ENCODE measurements around the gene NXPH2. TPM values are rescaled to one million over a fixed set of nuclear protein-coding genes. Genes with fewer than 3 reads are reported as not detected.
"Not testable (repeated sequence)": the region's sequence is repeated elsewhere in the genome, so short reads cannot be mapped to it uniquely, and the experiment has no call there.

Gene NXPH2
- total RNA-seq, 2 donors from 2014 or later, result not detected

GRCh38 chr2:138677221-138677620 is 103.0 kb downstream of the NXPH2 start:
- DNase-seq (no peak), ATAC-seq (replicated peaks in 1 of 2) (no peak)
- Mint-ChIP-seq H3K4me1 (ENCODE audit: low read depth) (no peaks in the 10 kb centered on the region), H3K4me3 (no peak overlapping the region), H3K27me3 (ENCODE audit: low read depth) (peaks cover 14% of the 10 kb centered on the region), H3K36me3 (ENCODE audit: insufficient read depth in 2 of 2) (no peaks in the 10 kb centered on the region), H3K9me3 (no peaks in the 10 kb centered on the region), H3K27ac (no peak overlapping the region)

- DNase-seq (no peak), ATAC-seq (replicated peaks in 1 of 2) (no peak)
- H3K27me3 Mint-ChIP-seq (ENCODE audit: low read depth), result peaks cover 8% of the 10 kb centered on the region
- no peaks in the 10 kb centered on the region for H3K4me1 Mint-ChIP-seq (ENCODE audit: low read depth)
- no peaks in the 10 kb centered on the region for H3K36me3 Mint-ChIP-seq (ENCODE audit: insufficient read depth in 2 of 2)
- no peaks in the 10 kb centered on the region for H3K9me3 Mint-ChIP-seq
- H3K27ac Mint-ChIP-seq, result no peak overlapping the region
- no peak overlapping the region for H3K4me3 Mint-ChIP-seq
These were observed 103.6 kb downstream of the NXPH2 start for GRCh38 chr2:138676619-138677021.

- DNase-seq (no peak), ATAC-seq (replicated peaks in 1 of 2) (no peak)
- Mint-ChIP-seq H3K4me1 (ENCODE audit: low read depth) (no peaks in the 10 kb centered on the region), H3K36me3 (ENCODE audit: insufficient read depth in 2 of 2) (no peaks in the 10 kb centered on the region), H3K9me3 (no peaks in the 10 kb centered on the region), H3K27me3 (ENCODE audit: low read depth) (no peaks in the 10 kb centered on the region), H3K27ac (no peak overlapping the region), H3K4me3 (no peak overlapping the region)
These were observed 108.6 kb downstream of the NXPH2 start for GRCh38 chr2:138671566-138671965.

GRCh38 chr2:138670734-138671133 is 109.5 kb downstream of the NXPH2 start:
- no peaks in the 10 kb centered on the region for H3K9me3 Mint-ChIP-seq
- DNase-seq (no peak), ATAC-seq (replicated peaks in 1 of 2) (no peak)
- no peaks in the 10 kb centered on the region for H3K36me3 Mint-ChIP-seq (ENCODE audit: insufficient read depth in 2 of 2)
- no peaks in the 10 kb centered on the region for H3K4me1 Mint-ChIP-seq (ENCODE audit: low read depth)
- H3K27ac Mint-ChIP-seq, result no peak overlapping the region
- H3K27me3 Mint-ChIP-seq (ENCODE audit: low read depth), result no peaks in the 10 kb centered on the region
- no peak overlapping the region for H3K4me3 Mint-ChIP-seq

GRCh38 chr2:138665937-138666336 is 114.3 kb downstream of the NXPH2 start:
- ATAC-seq (replicated peaks in 1 of 2), result no peak
- H3K27ac Mint-ChIP-seq, result no peak overlapping the region
- no peaks in the 10 kb centered on the region for H3K27me3 Mint-ChIP-seq (ENCODE audit: low read depth)
- no peaks in the 10 kb centered on the region for H3K9me3 Mint-ChIP-seq
- no peak overlapping the region for H3K4me3 Mint-ChIP-seq
- no peaks in the 10 kb centered on the region for H3K4me1 Mint-ChIP-seq (ENCODE audit: low read depth)
- H3K36me3 Mint-ChIP-seq (ENCODE audit: insufficient read depth in 2 of 2), result no peaks in the 10 kb centered on the region
- DNase-seq, result no peak

GRCh38 chr2:138658187-138658894 is 121.8 kb downstream of the NXPH2 start:
- H3K9me3 Mint-ChIP-seq, result peaks cover 0 to 3% of the 10 kb centered on the region in 2 donors
- H3K36me3 Mint-ChIP-seq (ENCODE audit: insufficient read depth in 2 of 2), result no peaks in the 10 kb centered on the region
- H3K4me3 Mint-ChIP-seq, result no peak overlapping the region
- ATAC-seq (replicated peaks in 1 of 2) (no peak), DNase-seq (no peak)
- peaks cover 7% of the 10 kb centered on the region for H3K27me3 Mint-ChIP-seq (ENCODE audit: low read depth)
- no peak overlapping the region for H3K27ac Mint-ChIP-seq
- peaks cover 5% of the 10 kb centered on the region for H3K4me1 Mint-ChIP-seq (ENCODE audit: low read depth)

GRCh38 chr2:138654146-138654545 is 126.0 kb downstream of the NXPH2 start:
- Mint-ChIP-seq H3K4me1 (ENCODE audit: low read depth) (peaks cover 5% of the 10 kb centered on the region), H3K9me3 (peaks cover 0 to 7% of the 10 kb centered on the region in 2 donors), H3K27me3 (ENCODE audit: low read depth) (peaks cover 19% of the 10 kb centered on the region), H3K4me3 (no peak overlapping the region), H3K27ac (no peak overlapping the region), H3K36me3 (ENCODE audit: insufficient read depth in 2 of 2) (no peaks in the 10 kb centered on the region)
- DNase-seq, result no peak
- ATAC-seq (replicated peaks in 1 of 2), result no peak

- ATAC-seq (replicated peaks in 1 of 2) (no peak), DNase-seq (no peak)
- Mint-ChIP-seq H3K36me3 (ENCODE audit: insufficient read depth in 2 of 2) (no peaks in the 10 kb centered on the region), H3K27me3 (ENCODE audit: low read depth) (peaks cover 19% of the 10 kb centered on the region), H3K9me3 (peaks cover 0 to 7% of the 10 kb centered on the region in 2 donors), H3K4me1 (ENCODE audit: low read depth) (peaks cover 5% of the 10 kb centered on the region), H3K4me3 (no peak overlapping the region), H3K27ac (no peak overlapping the region)
These were observed 127.8 kb downstream of the NXPH2 start for GRCh38 chr2:138652378-138652777.

GRCh38 chr2:138649571-138649970 is 130.6 kb downstream of the NXPH2 start:
- ATAC-seq (replicated peaks in 1 of 2), result no peak
- no peaks in the 10 kb centered on the region for H3K36me3 Mint-ChIP-seq (ENCODE audit: insufficient read depth in 2 of 2)
- H3K27ac Mint-ChIP-seq, result no peak overlapping the region
- no peak overlapping the region for H3K4me3 Mint-ChIP-seq
- DNase-seq, result no peak
- H3K9me3 Mint-ChIP-seq, result peaks cover 0 to 7% of the 10 kb centered on the region in 2 donors
- H3K4me1 Mint-ChIP-seq (ENCODE audit: low read depth), result peaks cover 5% of the 10 kb centered on the region
- H3K27me3 Mint-ChIP-seq (ENCODE audit: low read depth), result peaks cover 19% of the 10 kb centered on the region

GRCh38 chr2:138648606-138649005 is 131.6 kb downstream of the NXPH2 start:
- ATAC-seq (replicated peaks in 1 of 2) (no peak), DNase-seq (no peak)
- H3K27ac Mint-ChIP-seq, result no peak overlapping the region
- H3K4me3 Mint-ChIP-seq, result no peak overlapping the region
- peaks cover 0 to 5% of the 10 kb centered on the region in 2 donors for H3K9me3 Mint-ChIP-seq
- no peaks in the 10 kb centered on the region for H3K36me3 Mint-ChIP-seq (ENCODE audit: insufficient read depth in 2 of 2)
- H3K27me3 Mint-ChIP-seq (ENCODE audit: low read depth), result peaks cover 12% of the 10 kb centered on the region
- no peaks in the 10 kb centered on the region for H3K4me1 Mint-ChIP-seq (ENCODE audit: low read depth)

- H3K27me3 Mint-ChIP-seq (ENCODE audit: low read depth); DNase-seq; H3K27ac Mint-ChIP-seq; H3K4me3 Mint-ChIP-seq; H3K4me1 Mint-ChIP-seq (ENCODE audit: low read depth); ATAC-seq (replicated peaks in 1 of 2); H3K36me3 Mint-ChIP-seq (ENCODE audit: insufficient read depth in 2 of 2); H3K9me3 Mint-ChIP-seq: not testable (repeated sequence)
These were observed 135.4 kb downstream of the NXPH2 start for GRCh38 chr2:138644776-138645175.

GRCh38 chr2:138640921-138641676 is 139.1 kb downstream of the NXPH2 start:
- H3K27ac Mint-ChIP-seq, result no peak overlapping the region
- no peaks in the 10 kb centered on the region for H3K36me3 Mint-ChIP-seq (ENCODE audit: insufficient read depth in 2 of 2)
- no peaks in the 10 kb centered on the region for H3K4me1 Mint-ChIP-seq (ENCODE audit: low read depth)
- peaks cover 7% of the 10 kb centered on the region for H3K27me3 Mint-ChIP-seq (ENCODE audit: low read depth)
- peaks cover 0 to 5% of the 10 kb centered on the region in 2 donors for H3K9me3 Mint-ChIP-seq
- ATAC-seq (replicated peaks in 1 of 2) (no peak), DNase-seq (no peak)
- no peak overlapping the region for H3K4me3 Mint-ChIP-seq

- H3K36me3 Mint-ChIP-seq (ENCODE audit: insufficient read depth in 2 of 2), result no peaks in the 10 kb centered on the region
- no peaks in the 10 kb centered on the region for H3K4me1 Mint-ChIP-seq (ENCODE audit: low read depth)
- no peak overlapping the region for H3K4me3 Mint-ChIP-seq
- H3K27ac Mint-ChIP-seq, result no peak overlapping the region
- ATAC-seq (replicated peaks in 1 of 2) (no peak), DNase-seq (no peak)
- H3K9me3 Mint-ChIP-seq, result peaks cover 0 to 5% of the 10 kb centered on the region in 2 donors
- peaks cover 6% of the 10 kb centered on the region for H3K27me3 Mint-ChIP-seq (ENCODE audit: low read depth)
These were observed 142.5 kb downstream of the NXPH2 start for GRCh38 chr2:138637686-138638085.

All from activated T-cell treated with anti-CD3 and anti-CD28 coated beads, Interleukin-2, amount 50 U/mL, for 72 hours (primary cell).